Gastrocnemius medialis (tissue), 4 donors: Measurements from ENCODE around the gene VEZF1.

Source experiments
- POLR2A ChIP-seq, 2 donors: fragments of 450-650 bp; IDR thresholded peaks; one replicate each; pipeline ENCODE4 v1.6.1; 2017; ENCODE audit warnings: antibody characterized with exemption in 2 of 2, mild to moderate bottlenecking in 2 of 2, moderate library complexity in 2 of 2
- TF ChIP-seq, protein P1 (sequence below), 5 experiments: fragments of 450-650 bp in 3 of 5; fragments of 200-600 bp in 2 of 5; sonication (generic) in 2 of 5; IDR thresholded peaks in 4 of 5; conservative IDR thresholded peaks in 1 of 5; 1 replicate in 4 of 5; 2 replicates in 1 of 5; pipeline ENCODE4 v1.5.1; 2016 to 2019; ENCODE audit warnings: antibody characterized with exemption in 5 of 5, mild to moderate bottlenecking in 3 of 5, moderate library complexity in 3 of 5

DNA sequence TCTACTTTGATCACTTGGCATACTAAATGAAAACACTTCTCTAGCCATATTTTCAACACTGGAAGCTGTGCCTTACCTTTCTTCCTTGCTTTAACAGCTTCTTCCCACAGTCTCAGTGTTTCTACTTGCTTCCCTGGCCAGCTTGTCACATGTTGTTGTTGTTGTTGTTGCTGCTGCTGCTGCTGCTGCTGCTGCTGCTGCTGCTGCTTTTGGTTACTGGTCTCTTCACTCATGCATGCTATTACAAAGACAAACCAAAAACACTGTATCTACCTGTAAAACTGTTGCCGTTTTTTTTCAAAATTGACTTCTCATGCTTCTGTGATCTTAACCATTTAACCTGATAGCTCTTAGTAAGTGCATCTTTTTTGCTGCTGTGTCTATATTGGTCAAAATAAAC, 9.0 kb downstream of the VEZF1 start:
- TF ChIP-seq POLR2A (IDR thresholded peaks at IDR 0.05), result no peak
- TF ChIP-seq, protein P1, sequence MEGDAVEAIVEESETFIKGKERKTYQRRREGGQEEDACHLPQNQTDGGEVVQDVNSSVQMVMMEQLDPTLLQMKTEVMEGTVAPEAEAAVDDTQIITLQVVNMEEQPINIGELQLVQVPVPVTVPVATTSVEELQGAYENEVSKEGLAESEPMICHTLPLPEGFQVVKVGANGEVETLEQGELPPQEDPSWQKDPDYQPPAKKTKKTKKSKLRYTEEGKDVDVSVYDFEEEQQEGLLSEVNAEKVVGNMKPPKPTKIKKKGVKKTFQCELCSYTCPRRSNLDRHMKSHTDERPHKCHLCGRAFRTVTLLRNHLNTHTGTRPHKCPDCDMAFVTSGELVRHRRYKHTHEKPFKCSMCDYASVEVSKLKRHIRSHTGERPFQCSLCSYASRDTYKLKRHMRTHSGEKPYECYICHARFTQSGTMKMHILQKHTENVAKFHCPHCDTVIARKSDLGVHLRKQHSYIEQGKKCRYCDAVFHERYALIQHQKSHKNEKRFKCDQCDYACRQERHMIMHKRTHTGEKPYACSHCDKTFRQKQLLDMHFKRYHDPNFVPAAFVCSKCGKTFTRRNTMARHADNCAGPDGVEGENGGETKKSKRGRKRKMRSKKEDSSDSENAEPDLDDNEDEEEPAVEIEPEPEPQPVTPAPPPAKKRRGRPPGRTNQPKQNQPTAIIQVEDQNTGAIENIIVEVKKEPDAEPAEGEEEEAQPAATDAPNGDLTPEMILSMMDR (IDR thresholded peaks at IDR 0.05 in 4 of 5, conservative IDR thresholded peaks at IDR 0.05 in 1 of 5), result no peak
